GM04504 (cell line): Measurements from ENCODE around the gene WWTR1.

Experiments
- DNase-seq: peaks from one replicate; pipeline ENCODE4 v3.0.0-alpha.2; 2012; ENCODE audit warnings: low read depth

Gene WWTR1

DNA sequence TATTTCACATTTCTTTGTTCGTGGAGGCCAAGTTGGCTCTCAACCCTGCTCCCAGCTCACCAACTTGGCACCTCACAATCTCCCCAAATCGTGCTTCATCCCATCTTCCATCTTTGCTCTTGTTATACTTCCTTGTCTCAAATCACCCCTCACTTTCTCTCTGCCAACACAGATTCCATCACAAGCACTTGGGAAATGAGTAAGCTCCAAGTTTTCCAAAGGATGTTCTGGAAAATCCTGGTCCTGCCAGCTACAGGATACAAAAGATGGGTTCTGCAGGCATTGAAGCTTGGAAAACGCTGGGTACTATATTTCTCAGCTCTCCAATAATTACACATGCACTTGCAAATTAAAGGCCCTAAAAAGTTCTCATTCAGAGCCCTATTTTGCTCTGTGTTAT is 187.4 kb downstream of the WWTR1 start:
- no peak for DNase-seq

DNA sequence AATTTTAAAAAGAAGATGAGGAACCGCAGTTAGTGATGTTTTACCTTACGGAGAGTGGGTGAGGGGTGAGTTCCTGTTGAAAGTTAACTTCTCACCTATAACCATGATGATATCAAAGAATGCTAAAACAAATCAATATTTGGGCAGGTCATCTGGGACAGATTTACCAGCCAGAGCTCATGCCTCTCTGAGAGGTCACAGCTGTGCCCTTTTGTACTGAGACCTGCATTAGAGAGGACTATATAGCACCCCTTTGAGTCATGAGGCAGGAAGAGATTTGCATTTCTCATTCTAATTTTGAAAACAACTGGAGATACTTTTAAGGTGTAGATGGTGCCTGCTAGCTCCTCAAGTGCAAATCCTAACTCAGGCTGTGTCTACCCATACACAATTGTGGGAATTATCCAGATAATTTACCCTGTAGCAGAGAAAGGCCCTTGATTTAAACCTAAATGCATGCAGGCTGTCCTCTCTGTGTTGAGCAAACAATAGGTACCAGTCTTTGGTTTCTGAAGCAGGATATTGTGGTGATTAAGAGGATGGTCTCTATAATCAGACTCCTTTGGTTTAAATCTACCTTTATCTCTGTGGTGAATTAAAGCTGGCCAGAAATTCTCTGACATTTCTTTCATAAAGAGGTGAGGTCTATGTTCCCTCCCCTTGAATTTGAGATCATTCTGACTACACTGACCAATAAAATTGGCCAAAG is 189.2 kb downstream of the WWTR1 start:
- DNase-seq: no peak
